Trophoblast cell (in vitro differentiated cells and primary cell): ENCODE measurements around the gene GNAO1.

Source experiments
- DNase-seq, 2 donors: peaks; one replicate each; pipeline ENCODE4 v3.0.0-alpha.2; 2016
- H2AFZ ChIP-seq: 2 replicates; pipeline ENCODE4 v1.6.1; 2013; ENCODE audit warnings: low read length, moderate library complexity, mild to moderate bottlenecking; ENCODE audit not compliant: insufficient read depth, poor library complexity
- H2AK5ac ChIP-seq: 2 replicates; pipeline ENCODE4 v1.6.1; 2013; ENCODE audit warnings: mild to moderate bottlenecking, low read length
- H2BK120ac ChIP-seq: 2 replicates; pipeline ENCODE4 v1.6.1; 2013; ENCODE audit warnings: low read length, mild to moderate bottlenecking, moderate library complexity; ENCODE audit not compliant: insufficient read depth, poor library complexity
- H2BK12ac ChIP-seq: 2 replicates; pipeline ENCODE4 v1.6.1; 2013; ENCODE audit warnings: mild to moderate bottlenecking, low read length, moderate library complexity
- H2BK5ac ChIP-seq: 2 replicates; pipeline ENCODE4 v1.6.1; 2013; ENCODE audit warnings: low read length, low read depth, moderate library complexity, mild to moderate bottlenecking; ENCODE audit not compliant: poor library complexity
- H3K14ac ChIP-seq: 2 replicates; pipeline ENCODE4 v1.6.1; 2013; ENCODE audit warnings: mild to moderate bottlenecking, low read length
- H3K18ac ChIP-seq: 2 replicates; pipeline ENCODE4 v1.6.1; 2013; ENCODE audit warnings: mild to moderate bottlenecking, low read length
- H3K23ac ChIP-seq: 2 replicates; pipeline ENCODE4 v1.6.1; 2013; ENCODE audit warnings: low read length
- H3K27ac ChIP-seq: 2 replicates; pipeline ENCODE4 v1.5.1; 2013; ENCODE audit warnings: low read depth, mild to moderate bottlenecking, inconsistent platforms, low read length, moderate library complexity
- H3K27me3 ChIP-seq: 2 replicates; pipeline ENCODE4 v1.6.1; 2013; ENCODE audit warnings: inconsistent platforms, mild to moderate bottlenecking, low read length, moderate library complexity; ENCODE audit not compliant: insufficient read depth
- H3K36me3 ChIP-seq, 2 experiments: 1 replicate in 1 of 2; 2 replicates in 1 of 2; pipeline ENCODE4 v1.6.1; 2013; ENCODE audit warnings: low read length in 2 of 2, mild to moderate bottlenecking in 2 of 2, moderate library complexity in 1 of 2; ENCODE audit not compliant: insufficient read depth in 2 of 2, control insufficient read depth in 1 of 2
- H3K4ac ChIP-seq: 2 replicates; pipeline ENCODE4 v1.6.1; 2013; ENCODE audit warnings: low read depth, mild to moderate bottlenecking, low read length, moderate library complexity
- H3K4me1 ChIP-seq, 2 experiments: 1 replicate in 1 of 2; 2 replicates in 1 of 2; pipeline ENCODE4 v1.6.1; 2013; ENCODE audit warnings: low read length in 2 of 2, mild to moderate bottlenecking in 2 of 2, moderate library complexity in 1 of 2; ENCODE audit not compliant: insufficient read depth in 2 of 2, control insufficient read depth in 1 of 2
- H3K4me2 ChIP-seq: 2 replicates; pipeline ENCODE4 v1.6.1; 2013; ENCODE audit warnings: inconsistent platforms, mild to moderate bottlenecking, low read length, moderate library complexity
- H3K4me3 ChIP-seq: 2 replicates; pipeline ENCODE4 v1.5.1; 2013; ENCODE audit warnings: mild to moderate bottlenecking, low read depth, low read length, inconsistent platforms
- H3K79me1 ChIP-seq: one replicate; pipeline ENCODE4 v1.6.1; 2013; ENCODE audit warnings: low read length
- H3K79me2 ChIP-seq: 2 replicates; pipeline ENCODE4 v1.6.1; 2013; ENCODE audit warnings: low read length, mild to moderate bottlenecking; ENCODE audit not compliant: control insufficient read depth, insufficient read depth, poor library complexity
- H3K9ac ChIP-seq: 2 replicates; pipeline ENCODE4 v1.6.1; 2013; ENCODE audit warnings: mild to moderate bottlenecking, low read length
- H3K9me3 ChIP-seq: 2 replicates; pipeline ENCODE4 v1.6.1; 2013; ENCODE audit warnings: low read depth, mild to moderate bottlenecking, control low read depth, inconsistent platforms, low read length; ENCODE audit not compliant: insufficient read depth
- H4K12ac ChIP-seq: 2 replicates; pipeline ENCODE4 v1.6.1; 2013; ENCODE audit warnings: low read depth, mild to moderate bottlenecking, low read length, moderate library complexity
- H4K8ac ChIP-seq: 2 replicates; pipeline ENCODE4 v1.6.1; 2013; ENCODE audit warnings: low read depth, mild to moderate bottlenecking, low read length, moderate library complexity
- H4K91ac ChIP-seq: one replicate; pipeline ENCODE4 v1.6.1; 2013; ENCODE audit warnings: low read depth, mild to moderate bottlenecking, low read length, moderate library complexity
- WGBS: extraction: QIAGEN DNeasy Blood & Tissue Kit; methylation state at CpG from one replicate; pipeline ENCODE4 v1.1.7; 2013; ENCODE audit warnings: missing lambda C conversion rate; ENCODE audit not compliant: insufficient read length, insufficient coverage; ENCODE audit errors: extremely low coverage; 5-methylcytosine and 5-hydroxymethylcytosine counted together

Gene GNAO1

GRCh38 chr16:56382901-56383355 lies 191.6 kb downstream of the GNAO1 start:
- no peak for DNase-seq
- peaks cover 6% of the 10 kb centered on the region for H3K9me3 ChIP-seq
- WGBS = no CpG with 5 or more reads among the region's 5 CpGs
- H3K18ac ChIP-seq = no peak overlapping the region
- no peak overlapping the region for H2BK5ac ChIP-seq
- H3K27ac ChIP-seq = peak overlapping the region; percentile 3
- H3K4me1 ChIP-seq = peaks cover 6 to 10% of the 10 kb centered on the region in 2 experiments
- no peak overlapping the region for H3K4me2 ChIP-seq
- no peak overlapping the region for H2AK5ac ChIP-seq
- no peak overlapping the region for H4K91ac ChIP-seq
- H3K79me2 ChIP-seq = no peaks in the 10 kb centered on the region
- H2BK120ac ChIP-seq = no peak overlapping the region
- no peaks in the 10 kb centered on the region for H3K27me3 ChIP-seq
- H4K8ac ChIP-seq = no peak overlapping the region
- no peak overlapping the region for H2BK12ac ChIP-seq
- no peak overlapping the region for H3K4me3 ChIP-seq
- H3K4ac ChIP-seq = no peak overlapping the region
- no peak overlapping the region for H3K14ac ChIP-seq
- H2AFZ ChIP-seq = no peak overlapping the region
- peaks cover 3% of the 10 kb centered on the region for H3K79me1 ChIP-seq
- no peak overlapping the region for H4K12ac ChIP-seq
- H3K9ac ChIP-seq = no peak overlapping the region
- peaks cover 16 to 19% of the 10 kb centered on the region in 2 experiments for H3K36me3 ChIP-seq
- no peak overlapping the region for H3K23ac ChIP-seq

GRCh38 chr16:56384074-56384721 lies 192.9 kb downstream of the GNAO1 start:
- Histone ChIP-seq H2BK120ac (no peak overlapping the region), H3K4me1 (peaks cover 6 to 10% of the 10 kb centered on the region in 2 experiments), H3K4ac (no peak overlapping the region), H3K9me3 (peaks cover 6% of the 10 kb centered on the region), H2AFZ (no peak overlapping the region), H3K18ac (no peak overlapping the region), H4K91ac (no peak overlapping the region), H3K79me1 (peaks cover 3% of the 10 kb centered on the region), H4K12ac (no peak overlapping the region), H3K79me2 (no peaks in the 10 kb centered on the region), H3K36me3 (peaks cover 16 to 20% of the 10 kb centered on the region in 2 experiments), H3K4me2 (no peak overlapping the region), H3K4me3 (no peak overlapping the region), H3K23ac (no peak overlapping the region), H3K9ac (no peak overlapping the region), H2BK5ac (no peak overlapping the region), H4K8ac (no peak overlapping the region), H3K27me3 (no peaks in the 10 kb centered on the region), H2BK12ac (no peak overlapping the region), H3K14ac (no peak overlapping the region), H2AK5ac (no peak overlapping the region), H3K27ac (no peak overlapping the region)
- no CpG with 5 or more reads among the region's 4 CpGs for WGBS
- DNase-seq = no peak

DNA sequence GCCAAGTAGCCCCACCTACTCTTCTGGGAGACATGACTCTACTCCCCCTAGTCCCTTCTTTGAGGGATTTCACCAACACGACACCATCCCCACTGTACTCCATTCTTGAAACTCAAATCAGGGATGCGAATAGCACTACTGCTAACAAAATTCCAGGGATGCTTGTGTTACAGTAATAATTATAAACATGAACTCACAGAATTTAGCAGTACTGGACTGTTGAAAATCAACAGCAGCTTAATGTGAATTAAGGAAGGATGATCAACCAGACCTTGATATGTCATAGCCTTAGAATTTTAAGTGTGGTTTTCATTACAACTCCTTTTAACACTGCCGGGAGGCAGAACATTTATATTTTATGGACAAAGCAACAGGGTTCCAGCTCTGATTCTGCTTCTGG lies 196.1 kb downstream of the GNAO1 start:
- Histone ChIP-seq H3K9me3 (no peaks in the 10 kb centered on the region), H3K79me1 (peaks cover 3% of the 10 kb centered on the region), H2BK120ac (no peak overlapping the region), H2BK12ac (no peak overlapping the region), H4K91ac (no peak overlapping the region), H3K27ac (no peak overlapping the region), H3K23ac (no peak overlapping the region), H3K4me3 (no peak overlapping the region), H3K14ac (no peak overlapping the region), H3K9ac (no peak overlapping the region), H3K36me3 (peaks cover 13 to 20% of the 10 kb centered on the region in 2 experiments), H3K4me2 (no peak overlapping the region), H2AK5ac (no peak overlapping the region), H3K4ac (no peak overlapping the region), H3K4me1 (peaks cover 6 to 10% of the 10 kb centered on the region in 2 experiments), H4K12ac (no peak overlapping the region), H4K8ac (no peak overlapping the region), H3K79me2 (no peaks in the 10 kb centered on the region), H2AFZ (no peak overlapping the region), H2BK5ac (no peak overlapping the region), H3K27me3 (no peaks in the 10 kb centered on the region), H3K18ac (no peak overlapping the region)
- no peak for DNase-seq
- no CpG with 5 or more reads among the region's 3 CpGs for WGBS

GRCh38 chr16:56388209-56388608 lies 196.9 kb downstream of the GNAO1 start:
- peaks cover 13 to 20% of the 10 kb centered on the region in 2 experiments for H3K36me3 ChIP-seq
- no peak overlapping the region for H4K12ac ChIP-seq
- H2BK120ac ChIP-seq = no peak overlapping the region
- no peak overlapping the region for H2BK5ac ChIP-seq
- no peaks in the 10 kb centered on the region for H3K9me3 ChIP-seq
- H3K79me1 ChIP-seq = peaks cover 2% of the 10 kb centered on the region
- H3K79me2 ChIP-seq = no peaks in the 10 kb centered on the region
- no peak overlapping the region for H3K9ac ChIP-seq
- H3K18ac ChIP-seq = no peak overlapping the region
- H3K27me3 ChIP-seq = no peaks in the 10 kb centered on the region
- H3K27ac ChIP-seq = no peak overlapping the region
- DNase-seq = peak in 1 of 2 donors; percentile 40
- no peak overlapping the region for H3K23ac ChIP-seq
- no peak overlapping the region for H2AFZ ChIP-seq
- no peak overlapping the region for H3K4me3 ChIP-seq
- H3K4me1 ChIP-seq = peaks cover 3 to 7% of the 10 kb centered on the region in 2 experiments
- no peak overlapping the region for H3K14ac ChIP-seq
- no peak overlapping the region for H2BK12ac ChIP-seq
- no peak overlapping the region for H4K91ac ChIP-seq
- no peak overlapping the region for H4K8ac ChIP-seq
- no peak overlapping the region for H3K4me2 ChIP-seq
- no peak overlapping the region for H2AK5ac ChIP-seq
- no peak overlapping the region for H3K4ac ChIP-seq
